Activated CD8-positive, alpha-beta memory T cell treated with anti-CD3 and anti-CD28 coated beads, Interleukin-2, amount 50 U/mL, for 24 hours (primary cell): Measurements from ENCODE around the gene MAP2K2.

Source experiments
- DNase-seq: peaks from one replicate; pipeline ENCODE4 v3.0.0-alpha.2; 2020; ENCODE audit errors: extremely low read depth

Gene MAP2K2

GRCh38 chr19:4060621-4061177 lies 63.2 kb downstream of the MAP2K2 start:
- DNase-seq, result no peak

- DNase-seq, result no peak
Observed at GRCh38 chr19:4059891-4060620, 63.9 kb downstream of the MAP2K2 start.

GRCh38 chr19:4059453-4059871 lies 64.5 kb downstream of the MAP2K2 start:
- DNase-seq, result no peak

- no peak for DNase-seq
Observed at GRCh38 chr19:4058693-4059452, 65.0 kb downstream of the MAP2K2 start.

GRCh38 chr19:4057931-4058692 lies 65.8 kb downstream of the MAP2K2 start:
- DNase-seq, result no peak

GRCh38 chr19:4055209-4055552 lies 68.7 kb downstream of the MAP2K2 start:
- DNase-seq, result no peak

GRCh38 chr19:4054441-4055208 lies 69.3 kb downstream of the MAP2K2 start:
- DNase-seq, result no peak

GRCh38 chr19:4053423-4054324 lies 70.2 kb downstream of the MAP2K2 start:
- DNase-seq, result no peak

- no peak for DNase-seq
Observed at GRCh38 chr19:4052993-4053422, 70.9 kb downstream of the MAP2K2 start.

- no peak for DNase-seq
Observed at GRCh38 chr19:4052114-4052992, 71.6 kb downstream of the MAP2K2 start.

- no peak for DNase-seq
Observed at GRCh38 chr19:4051175-4052101, 72.5 kb downstream of the MAP2K2 start.

GRCh38 chr19:4049432-4049831 lies 74.5 kb downstream of the MAP2K2 start:
- DNase-seq, result no peak

- no peak for DNase-seq
Observed at GRCh38 chr19:4046946-4047683, 76.8 kb downstream of the MAP2K2 start.

GRCh38 chr19:4046362-4046691 lies 77.6 kb downstream of the MAP2K2 start:
- DNase-seq, result no peak

- DNase-seq, result no peak
Observed at GRCh38 chr19:4045597-4046361, 78.1 kb downstream of the MAP2K2 start.

GRCh38 chr19:4044990-4045465 lies 78.9 kb downstream of the MAP2K2 start:
- no peak for DNase-seq
